ENCODE data around the gene MRPS23. TPM values are rescaled to one million over a fixed set of nuclear protein-coding genes. Genes with fewer than 3 reads are reported as not detected.

Gene MRPS23
- total and polyA plus RNA-seq, 2 experiments from 2014 or later: 53.2 to 74.5 TPM

DNA sequence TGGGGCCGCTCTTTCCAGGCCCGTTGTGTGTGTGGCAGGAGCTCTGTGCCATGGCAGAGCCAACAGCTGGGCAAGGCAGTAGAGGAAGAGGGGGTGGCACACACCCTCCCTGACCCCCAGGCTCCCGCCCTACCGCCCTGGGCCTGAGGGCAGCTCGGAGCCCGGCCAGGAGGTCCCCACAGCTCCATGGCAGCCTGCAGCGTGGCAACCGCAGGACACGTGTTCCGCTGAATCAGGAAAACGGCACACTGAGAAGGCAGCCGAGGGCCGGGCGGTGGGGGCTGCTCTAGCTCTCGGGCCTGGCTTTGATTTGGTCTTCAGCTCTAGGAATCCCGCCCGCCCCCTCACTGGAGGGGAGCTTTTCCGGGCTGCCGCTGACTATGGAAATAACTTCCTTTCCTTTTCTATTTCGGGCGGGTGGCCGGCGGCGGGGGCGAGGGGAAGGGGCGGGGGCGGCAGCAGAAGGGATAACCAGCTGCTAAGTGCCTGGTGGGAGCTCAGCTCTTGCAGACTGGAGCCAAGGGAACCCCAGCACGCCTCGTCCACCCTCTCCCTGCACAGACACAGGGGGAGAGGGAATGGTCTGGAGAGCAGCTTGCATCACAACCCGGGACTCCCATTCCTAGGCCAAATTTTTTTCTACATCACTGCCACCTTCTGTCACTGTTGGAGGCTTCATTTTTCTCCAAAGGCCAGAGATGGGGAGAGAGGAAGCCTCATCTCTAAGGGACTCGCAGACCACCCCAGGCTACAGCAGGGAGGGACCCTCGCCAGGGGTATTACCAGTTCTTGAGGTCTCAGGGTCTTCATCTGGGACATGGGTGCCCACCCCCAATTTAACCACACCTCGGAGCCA lies 24.8 kb upstream of the MRPS23 start:
- peak; percentile 97 for DNase-seq (ENCODE audit: low spot score)
- Histone ChIP-seq H2AFZ (no peak overlapping the region; the same call in 1 of the 2 replicates), H3K27ac (ENCODE audit: low read depth) (peak overlapping the region; percentile 94), H3K9me2 (ENCODE audit: insufficient read depth) (no peaks in the 10 kb centered on the region), H3K27me3 (ENCODE audit: insufficient read depth) (peaks cover 14% of the 10 kb centered on the region; the same call in 1 of the 2 replicates), H3K36me3 (ENCODE audit: insufficient read depth) (no peaks in the 10 kb centered on the region; the same call in 1 of the 2 replicates), H3K4me3 (peak overlapping the region; percentile 47), H3F3A (replicated peaks; ENCODE audit: low read depth) (peaks cover 19% of the 10 kb centered on the region; the same call in 1 of the 2 replicates), H3K4me1 (ENCODE audit: insufficient read depth) (peaks cover 53% of the 10 kb centered on the region), H4K20me1 (replicated peaks; ENCODE audit: insufficient read depth) (no peaks in the 10 kb centered on the region), H3K79me2 (replicated peaks; ENCODE audit: insufficient read depth) (no peaks in the 10 kb centered on the region), H3K4me2 (peak overlapping the region; percentile 79)
- H3K9me3 Mint-ChIP-seq: no peaks in the 10 kb centered on the region
- peaks cover 78% of the 10 kb centered on the region for H3K4me1 Mint-ChIP-seq
- peak overlapping the region; percentile 93 for H3K27ac Mint-ChIP-seq
- H3K27me3 Mint-ChIP-seq (ENCODE audit: insufficient read depth, low read depth, poor library complexity): peaks cover 18% of the 10 kb centered on the region
- H3K4me3 Mint-ChIP-seq: peak overlapping the region; percentile 54
- peaks cover 13% of the 10 kb centered on the region for H3K36me3 Mint-ChIP-seq (ENCODE audit: low read depth)
- peak; percentile 71 for ATAC-seq
- TF ChIP-seq ZNF114 (CRISPR knock-in tag; IDR thresholded peaks at IDR 0.05) (no peak), EZH2phosphoT487 (IDR thresholded peaks at IDR 0.05; ENCODE audit: unreplicated experiment) (no peak), JUNB (IDR thresholded peaks at IDR 0.05; ENCODE audit: unreplicated experiment) (no peak), EZH2 (IDR thresholded peaks at IDR 0.05; ENCODE audit: low read depth, unreplicated experiment) (no peak), CREB1 (CRISPR knock-in tag; IDR thresholded peaks at IDR 0.05; ENCODE audit: low read depth) (no peak), STAT1 (IDR thresholded peaks at IDR 0.05; ENCODE audit: unreplicated experiment) (no peak), ZNF331 (CRISPR knock-in tag; IDR thresholded peaks at IDR 0.05; ENCODE audit: low read depth) (no peak), POLR2AphosphoS5 (IDR thresholded peaks at IDR 0.05; ENCODE audit: low read depth) (no peak)
- TF ChIP-seq, protein P1, sequence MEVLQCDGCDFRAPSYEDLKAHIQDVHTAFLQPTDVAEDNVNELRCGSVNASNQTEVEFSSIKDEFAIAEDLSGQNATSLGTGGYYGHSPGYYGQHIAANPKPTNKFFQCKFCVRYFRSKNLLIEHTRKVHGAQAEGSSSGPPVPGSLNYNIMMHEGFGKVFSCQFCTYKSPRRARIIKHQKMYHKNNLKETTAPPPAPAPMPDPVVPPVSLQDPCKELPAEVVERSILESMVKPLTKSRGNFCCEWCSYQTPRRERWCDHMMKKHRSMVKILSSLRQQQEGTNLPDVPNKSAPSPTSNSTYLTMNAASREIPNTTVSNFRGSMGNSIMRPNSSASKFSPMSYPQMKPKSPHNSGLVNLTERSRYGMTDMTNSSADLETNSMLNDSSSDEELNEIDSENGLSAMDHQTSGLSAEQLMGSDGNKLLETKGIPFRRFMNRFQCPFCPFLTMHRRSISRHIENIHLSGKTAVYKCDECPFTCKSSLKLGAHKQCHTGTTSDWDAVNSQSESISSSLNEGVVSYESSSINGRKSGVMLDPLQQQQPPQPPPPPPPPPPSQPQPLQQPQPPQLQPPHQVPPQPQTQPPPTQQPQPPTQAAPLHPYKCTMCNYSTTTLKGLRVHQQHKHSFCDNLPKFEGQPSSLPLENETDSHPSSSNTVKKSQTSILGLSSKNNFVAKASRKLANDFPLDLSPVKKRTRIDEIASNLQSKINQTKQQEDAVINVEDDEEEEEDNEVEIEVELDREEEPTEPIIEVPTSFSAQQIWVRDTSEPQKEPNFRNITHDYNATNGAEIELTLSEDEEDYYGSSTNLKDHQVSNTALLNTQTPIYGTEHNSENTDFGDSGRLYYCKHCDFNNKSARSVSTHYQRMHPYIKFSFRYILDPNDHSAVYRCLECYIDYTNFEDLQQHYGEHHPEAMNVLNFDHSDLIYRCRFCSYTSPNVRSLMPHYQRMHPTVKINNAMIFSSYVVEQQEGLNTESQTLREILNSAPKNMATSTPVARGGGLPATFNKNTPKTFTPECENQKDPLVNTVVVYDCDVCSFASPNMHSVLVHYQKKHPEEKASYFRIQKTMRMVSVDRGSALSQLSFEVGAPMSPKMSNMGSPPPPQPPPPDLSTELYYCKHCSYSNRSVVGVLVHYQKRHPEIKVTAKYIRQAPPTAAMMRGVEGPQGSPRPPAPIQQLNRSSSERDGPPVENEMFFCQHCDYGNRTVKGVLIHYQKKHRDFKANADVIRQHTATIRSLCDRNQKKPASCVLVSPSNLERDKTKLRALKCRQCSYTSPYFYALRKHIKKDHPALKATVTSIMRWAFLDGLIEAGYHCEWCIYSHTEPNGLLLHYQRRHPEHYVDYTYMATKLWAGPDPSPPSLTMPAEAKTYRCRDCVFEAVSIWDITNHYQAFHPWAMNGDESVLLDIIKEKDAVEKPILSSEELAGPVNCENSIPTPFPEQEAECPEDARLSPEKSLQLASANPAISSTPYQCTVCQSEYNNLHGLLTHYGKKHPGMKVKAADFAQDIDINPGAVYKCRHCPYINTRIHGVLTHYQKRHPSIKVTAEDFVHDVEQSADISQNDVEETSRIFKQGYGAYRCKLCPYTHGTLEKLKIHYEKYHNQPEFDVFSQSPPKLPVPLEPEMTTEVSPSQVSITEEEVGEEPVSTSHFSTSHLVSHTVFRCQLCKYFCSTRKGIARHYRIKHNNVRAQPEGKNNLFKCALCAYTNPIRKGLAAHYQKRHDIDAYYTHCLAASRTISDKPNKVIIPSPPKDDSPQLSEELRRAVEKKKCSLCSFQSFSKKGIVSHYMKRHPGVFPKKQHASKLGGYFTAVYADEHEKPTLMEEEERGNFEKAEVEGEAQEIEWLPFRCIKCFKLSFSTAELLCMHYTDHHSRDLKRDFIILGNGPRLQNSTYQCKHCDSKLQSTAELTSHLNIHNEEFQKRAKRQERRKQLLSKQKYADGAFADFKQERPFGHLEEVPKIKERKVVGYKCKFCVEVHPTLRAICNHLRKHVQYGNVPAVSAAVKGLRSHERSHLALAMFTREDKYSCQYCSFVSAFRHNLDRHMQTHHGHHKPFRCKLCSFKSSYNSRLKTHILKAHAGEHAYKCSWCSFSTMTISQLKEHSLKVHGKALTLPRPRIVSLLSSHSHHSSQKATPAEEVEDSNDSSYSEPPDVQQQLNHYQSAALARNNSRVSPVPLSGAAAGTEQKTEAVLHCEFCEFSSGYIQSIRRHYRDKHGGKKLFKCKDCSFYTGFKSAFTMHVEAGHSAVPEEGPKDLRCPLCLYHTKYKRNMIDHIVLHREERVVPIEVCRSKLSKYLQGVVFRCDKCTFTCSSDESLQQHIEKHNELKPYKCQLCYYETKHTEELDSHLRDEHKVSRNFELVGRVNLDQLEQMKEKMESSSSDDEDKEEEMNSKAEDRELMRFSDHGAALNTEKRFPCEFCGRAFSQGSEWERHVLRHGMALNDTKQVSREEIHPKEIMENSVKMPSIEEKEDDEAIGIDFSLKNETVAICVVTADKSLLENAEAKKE (CRISPR knock-in tag; IDR thresholded peaks at IDR 0.05): no peak
- TF ChIP-seq, protein P2, sequence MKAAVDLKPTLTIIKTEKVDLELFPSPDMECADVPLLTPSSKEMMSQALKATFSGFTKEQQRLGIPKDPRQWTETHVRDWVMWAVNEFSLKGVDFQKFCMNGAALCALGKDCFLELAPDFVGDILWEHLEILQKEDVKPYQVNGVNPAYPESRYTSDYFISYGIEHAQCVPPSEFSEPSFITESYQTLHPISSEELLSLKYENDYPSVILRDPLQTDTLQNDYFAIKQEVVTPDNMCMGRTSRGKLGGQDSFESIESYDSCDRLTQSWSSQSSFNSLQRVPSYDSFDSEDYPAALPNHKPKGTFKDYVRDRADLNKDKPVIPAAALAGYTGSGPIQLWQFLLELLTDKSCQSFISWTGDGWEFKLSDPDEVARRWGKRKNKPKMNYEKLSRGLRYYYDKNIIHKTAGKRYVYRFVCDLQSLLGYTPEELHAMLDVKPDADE (IDR thresholded peaks at IDR 0.05): no peak; the same call in 1 of the 2 replicates
- TF ChIP-seq, protein P3, sequence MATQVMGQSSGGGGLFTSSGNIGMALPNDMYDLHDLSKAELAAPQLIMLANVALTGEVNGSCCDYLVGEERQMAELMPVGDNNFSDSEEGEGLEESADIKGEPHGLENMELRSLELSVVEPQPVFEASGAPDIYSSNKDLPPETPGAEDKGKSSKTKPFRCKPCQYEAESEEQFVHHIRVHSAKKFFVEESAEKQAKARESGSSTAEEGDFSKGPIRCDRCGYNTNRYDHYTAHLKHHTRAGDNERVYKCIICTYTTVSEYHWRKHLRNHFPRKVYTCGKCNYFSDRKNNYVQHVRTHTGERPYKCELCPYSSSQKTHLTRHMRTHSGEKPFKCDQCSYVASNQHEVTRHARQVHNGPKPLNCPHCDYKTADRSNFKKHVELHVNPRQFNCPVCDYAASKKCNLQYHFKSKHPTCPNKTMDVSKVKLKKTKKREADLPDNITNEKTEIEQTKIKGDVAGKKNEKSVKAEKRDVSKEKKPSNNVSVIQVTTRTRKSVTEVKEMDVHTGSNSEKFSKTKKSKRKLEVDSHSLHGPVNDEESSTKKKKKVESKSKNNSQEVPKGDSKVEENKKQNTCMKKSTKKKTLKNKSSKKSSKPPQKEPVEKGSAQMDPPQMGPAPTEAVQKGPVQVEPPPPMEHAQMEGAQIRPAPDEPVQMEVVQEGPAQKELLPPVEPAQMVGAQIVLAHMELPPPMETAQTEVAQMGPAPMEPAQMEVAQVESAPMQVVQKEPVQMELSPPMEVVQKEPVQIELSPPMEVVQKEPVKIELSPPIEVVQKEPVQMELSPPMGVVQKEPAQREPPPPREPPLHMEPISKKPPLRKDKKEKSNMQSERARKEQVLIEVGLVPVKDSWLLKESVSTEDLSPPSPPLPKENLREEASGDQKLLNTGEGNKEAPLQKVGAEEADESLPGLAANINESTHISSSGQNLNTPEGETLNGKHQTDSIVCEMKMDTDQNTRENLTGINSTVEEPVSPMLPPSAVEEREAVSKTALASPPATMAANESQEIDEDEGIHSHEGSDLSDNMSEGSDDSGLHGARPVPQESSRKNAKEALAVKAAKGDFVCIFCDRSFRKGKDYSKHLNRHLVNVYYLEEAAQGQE (IDR thresholded peaks at IDR 0.05; ENCODE audit: unreplicated experiment): no peak
- TF ChIP-seq, protein P4, sequence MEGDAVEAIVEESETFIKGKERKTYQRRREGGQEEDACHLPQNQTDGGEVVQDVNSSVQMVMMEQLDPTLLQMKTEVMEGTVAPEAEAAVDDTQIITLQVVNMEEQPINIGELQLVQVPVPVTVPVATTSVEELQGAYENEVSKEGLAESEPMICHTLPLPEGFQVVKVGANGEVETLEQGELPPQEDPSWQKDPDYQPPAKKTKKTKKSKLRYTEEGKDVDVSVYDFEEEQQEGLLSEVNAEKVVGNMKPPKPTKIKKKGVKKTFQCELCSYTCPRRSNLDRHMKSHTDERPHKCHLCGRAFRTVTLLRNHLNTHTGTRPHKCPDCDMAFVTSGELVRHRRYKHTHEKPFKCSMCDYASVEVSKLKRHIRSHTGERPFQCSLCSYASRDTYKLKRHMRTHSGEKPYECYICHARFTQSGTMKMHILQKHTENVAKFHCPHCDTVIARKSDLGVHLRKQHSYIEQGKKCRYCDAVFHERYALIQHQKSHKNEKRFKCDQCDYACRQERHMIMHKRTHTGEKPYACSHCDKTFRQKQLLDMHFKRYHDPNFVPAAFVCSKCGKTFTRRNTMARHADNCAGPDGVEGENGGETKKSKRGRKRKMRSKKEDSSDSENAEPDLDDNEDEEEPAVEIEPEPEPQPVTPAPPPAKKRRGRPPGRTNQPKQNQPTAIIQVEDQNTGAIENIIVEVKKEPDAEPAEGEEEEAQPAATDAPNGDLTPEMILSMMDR (conservative IDR thresholded peaks at IDR 0.05; ENCODE audit: low read depth in 2 of 2): no peak
